Suppressor macrophage treated with lipopolysaccharide for 1 hour (primary cell): Measurements from ENCODE around the gene INHBC.
"Not testable (repeated sequence)": the region's sequence is repeated elsewhere in the genome, so short reads cannot be mapped to it uniquely, and the experiment has no call there.

Source experiments
- DNase-seq, 3 donors: peaks; one replicate each; pipeline ENCODE4 v3.0.0-alpha.2; 2020 to 2022

The INHBC gene

GRCh38 chr12:57429473-57430111, 5.0 kb upstream of the INHBC start:
- no peak for DNase-seq

- DNase-seq, result no peak
Observed at GRCh38 chr12:57430112-57430930, 4.3 kb upstream of the INHBC start.

- peak; percentile 95 to 96 (median 96) for DNase-seq
Observed at GRCh38 chr12:57430931-57431566, 3.5 kb upstream of the INHBC start, which contains the start of gene R3HDM2. R3HDM2 (minus strand) TSS chr12:57431043; CDS start chr12:57310428, 120,615 bp downstream.

- DNase-seq, result no peak
Observed at GRCh38 chr12:57431654-57432188, 2.9 kb upstream of the INHBC start.

- DNase-seq, result no peak
Observed at GRCh38 chr12:57433370-57433769, 1.2 kb upstream of the INHBC start.

- DNase-seq, result no peak
Observed at GRCh38 chr12:57435293-57435692, 709 bp downstream of the INHBC start.

- DNase-seq, result no peak
Observed at GRCh38 chr12:57438400-57438799, 3.8 kb downstream of the INHBC start.

GRCh38 chr12:57439762-57440266, 5.2 kb downstream of the INHBC start:
- no peak for DNase-seq

GRCh38 chr12:57441393-57441792, 6.8 kb downstream of the INHBC start:
- not testable (repeated sequence) for DNase-seq

- DNase-seq, result no peak
Observed at GRCh38 chr12:57441846-57442427, 7.4 kb downstream of the INHBC start.

- DNase-seq, result not testable (repeated sequence)
Observed at GRCh38 chr12:57444337-57444736, 9.8 kb downstream of the INHBC start.

- no peak for DNase-seq
Observed at GRCh38 chr12:57444744-57445143, 10.2 kb downstream of the INHBC start.

- no peak for DNase-seq
Observed at GRCh38 chr12:57446292-57446960, 11.8 kb downstream of the INHBC start.

GRCh38 chr12:57448669-57449068, 14.1 kb downstream of the INHBC start:
- DNase-seq, result no peak

- DNase-seq, result no peak
Observed at GRCh38 chr12:57449375-57449774, 14.8 kb downstream of the INHBC start.

- no peak for DNase-seq
Observed at GRCh38 chr12:57450057-57450456, 15.5 kb downstream of the INHBC start.

- DNase-seq, result no peak
Observed at GRCh38 chr12:57451233-57451778, 16.7 kb downstream of the INHBC start.

GRCh38 chr12:57452181-57452936, 17.8 kb downstream of the INHBC start:
- peak in 1 of 3 donors; percentile 35 for DNase-seq

GRCh38 chr12:57452937-57453509, 18.4 kb downstream of the INHBC start:
- DNase-seq, result peak; percentile 80 to 87 (median 85)

GRCh38 chr12:57454213-57454565, 19.6 kb downstream of the INHBC start:
- no peak for DNase-seq
